Rectal smooth muscle tissue (tissue), 1 donor: ENCODE measurements around the gene FKBP4.

Experiments
- H3K27ac ChIP-seq: one replicate; pipeline ENCODE4 v1.7.0; 2013; ENCODE audit warnings: low read depth, low read length, inconsistent platforms
- H3K27me3 ChIP-seq: one replicate; pipeline ENCODE4 v1.7.0; 2013; ENCODE audit warnings: low read length; ENCODE audit not compliant: control insufficient read depth, insufficient read depth
- H3K36me3 ChIP-seq: one replicate; pipeline ENCODE4 v1.7.0; 2013; ENCODE audit warnings: low read length; ENCODE audit not compliant: control insufficient read depth, insufficient read depth
- H3K4me1 ChIP-seq: one replicate; pipeline ENCODE4 v1.7.0; 2013; ENCODE audit warnings: low read length; ENCODE audit not compliant: control insufficient read depth, insufficient read depth
- H3K4me3 ChIP-seq: one replicate; pipeline ENCODE4 v1.7.0; 2013; ENCODE audit warnings: low read length
- H3K9ac ChIP-seq: one replicate; pipeline ENCODE4 v1.7.0; 2013; ENCODE audit warnings: low read length

FKBP4 gene

GRCh38 chr12:2853626-2854025 is 58.9 kb downstream of the FKBP4 start:
- H3K27ac ChIP-seq = no peak overlapping the region

More at GRCh38 chr12:2853626-2854025, 58.9 kb downstream of the FKBP4 start:
- Histone ChIP-seq H3K4me3 (no peak overlapping the region), H3K36me3 (no peaks in the 10 kb centered on the region), H3K4me1 (no peaks in the 10 kb centered on the region), H3K9ac (no peak overlapping the region), H3K27me3 (no peaks in the 10 kb centered on the region)
